KOPT-K1 (cell line): ENCODE results near the gene NFE2L1.
"Not testable (repeated sequence)": the region's sequence is repeated elsewhere in the genome, so short reads cannot be mapped to it uniquely, and the experiment has no call there.

ENCODE experiments used
- H3K27ac ChIP-seq: fragments of 200-600 bp; sonication (generic); 2 replicates; pipeline ENCODE4 v1.5.1; 2016; ENCODE audit warnings: antibody characterized with exemption, mild to moderate bottlenecking, low read depth, low read length; ENCODE audit not compliant: poor library complexity, severe bottlenecking
- H3K36me3 ChIP-seq: fragments of 200-600 bp; sonication (generic); 2 replicates; pipeline ENCODE4 v1.5.1; 2017; ENCODE audit warnings: antibody characterized with exemption, mild to moderate bottlenecking, low read length, moderate library complexity; ENCODE audit not compliant: insufficient read depth
- H3K9me3 ChIP-seq: fragments of 200-600 bp; sonication (generic); 2 replicates; pipeline ENCODE4 v1.5.1; 2017; ENCODE audit warnings: antibody characterized with exemption, low read length, mild to moderate bottlenecking; ENCODE audit not compliant: insufficient read depth, poor library complexity, severe bottlenecking

Gene NFE2L1

GRCh38 chr17:48066192-48066591 is 18.0 kb downstream of the NFE2L1 start:
- Histone ChIP-seq H3K27ac (no peak overlapping the region), H3K36me3 (peaks cover 96% of the 10 kb centered on the region)

GRCh38 chr17:48066656-48067055 is 18.5 kb downstream of the NFE2L1 start:
- Histone ChIP-seq H3K36me3 (peaks cover 96% of the 10 kb centered on the region), H3K27ac (no peak overlapping the region), H3K9me3 (no peaks in the 10 kb centered on the region)

More at GRCh38 chr17:48066192-48066591, 18.0 kb downstream of the NFE2L1 start:
- no peaks in the 10 kb centered on the region for H3K9me3 ChIP-seq

GRCh38 chr17:48067245-48067644 is 19.1 kb downstream of the NFE2L1 start:
- Histone ChIP-seq H3K36me3 (peaks cover 96% of the 10 kb centered on the region), H3K9me3 (no peaks in the 10 kb centered on the region), H3K27ac (no peak overlapping the region)

- H3K27ac ChIP-seq, H3K9me3 ChIP-seq: not testable (repeated sequence)
- H3K36me3 ChIP-seq: peaks cover 96% of the 10 kb centered on the region
These were observed 19.6 kb downstream of the NFE2L1 start for GRCh38 chr17:48067808-48068207.

GRCh38 chr17:48068491-48068961 is 20.4 kb downstream of the NFE2L1 start:
- Histone ChIP-seq H3K27ac (no peak overlapping the region), H3K36me3 (peaks cover 96% of the 10 kb centered on the region), H3K9me3 (no peaks in the 10 kb centered on the region)

DNA sequence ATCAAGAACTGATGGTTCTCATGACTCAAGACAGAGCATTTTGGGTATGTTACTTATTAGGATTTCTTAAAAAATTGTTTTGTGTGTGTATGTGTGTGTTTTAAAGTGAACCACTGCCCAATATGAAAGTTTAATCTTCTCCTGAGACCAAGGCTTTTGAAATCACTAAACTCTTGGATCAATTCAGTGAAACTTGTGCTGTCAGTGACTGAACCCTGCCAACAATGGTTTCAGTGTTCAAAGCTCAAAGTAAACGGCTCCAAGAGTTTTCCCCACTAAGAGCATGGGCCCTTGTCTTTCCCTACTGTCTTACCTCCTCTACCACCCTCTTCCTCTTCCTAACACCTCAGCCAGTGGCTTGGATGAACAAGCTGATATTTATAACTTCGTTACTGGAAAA is 22.0 kb downstream of the NFE2L1 start:
- Histone ChIP-seq H3K27ac (no peak overlapping the region), H3K9me3 (no peaks in the 10 kb centered on the region), H3K36me3 (peaks cover 96% of the 10 kb centered on the region)

DNA sequence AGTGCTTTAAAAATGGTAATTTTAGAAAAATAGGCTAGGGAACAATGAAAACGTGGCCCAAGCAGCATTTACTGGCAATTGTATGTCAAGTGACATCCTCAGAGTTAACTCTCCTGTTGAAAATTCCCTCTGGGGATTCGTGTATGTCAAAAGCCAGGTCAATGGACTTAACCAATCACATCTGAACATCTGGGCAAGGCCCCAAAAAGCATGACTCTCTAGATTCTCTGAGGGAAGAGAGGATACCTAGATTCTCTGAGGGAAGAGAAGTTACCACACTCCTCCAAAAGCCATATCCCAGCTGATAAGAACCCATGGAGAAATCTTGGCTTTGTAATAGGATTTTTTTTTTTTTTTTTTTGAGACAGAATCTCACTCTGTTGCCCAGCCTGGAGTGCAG is 23.5 kb downstream of the NFE2L1 start:
- Histone ChIP-seq H3K27ac (no peak overlapping the region), H3K36me3 (peaks cover 96% of the 10 kb centered on the region)

DNA sequence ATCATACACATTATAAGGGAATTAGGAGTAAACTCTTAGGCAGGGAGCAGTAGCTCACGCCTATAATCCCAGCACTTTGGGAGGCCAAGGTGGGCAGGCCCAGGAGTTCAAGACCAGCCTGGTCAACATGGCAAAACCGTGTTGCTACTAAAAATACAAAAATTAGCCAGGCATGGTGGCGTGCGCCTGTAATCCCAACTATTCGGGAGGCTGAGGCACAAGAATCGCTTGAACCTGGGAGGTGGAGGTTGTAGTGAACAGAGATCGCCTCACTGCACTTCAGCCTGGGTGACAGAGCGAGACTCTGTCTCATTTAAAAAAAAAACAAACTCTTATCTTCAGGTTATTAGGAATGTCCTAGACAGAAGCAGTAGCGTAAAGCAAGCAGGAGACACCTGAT is 24.7 kb downstream of the NFE2L1 start:
- not testable (repeated sequence) for H3K27ac ChIP-seq, H3K9me3 ChIP-seq
- peaks cover 96% of the 10 kb centered on the region for H3K36me3 ChIP-seq

More for the DNA sequence above, 23.5 kb downstream of the NFE2L1 start:
- no peaks in the 10 kb centered on the region for H3K9me3 ChIP-seq

DNA sequence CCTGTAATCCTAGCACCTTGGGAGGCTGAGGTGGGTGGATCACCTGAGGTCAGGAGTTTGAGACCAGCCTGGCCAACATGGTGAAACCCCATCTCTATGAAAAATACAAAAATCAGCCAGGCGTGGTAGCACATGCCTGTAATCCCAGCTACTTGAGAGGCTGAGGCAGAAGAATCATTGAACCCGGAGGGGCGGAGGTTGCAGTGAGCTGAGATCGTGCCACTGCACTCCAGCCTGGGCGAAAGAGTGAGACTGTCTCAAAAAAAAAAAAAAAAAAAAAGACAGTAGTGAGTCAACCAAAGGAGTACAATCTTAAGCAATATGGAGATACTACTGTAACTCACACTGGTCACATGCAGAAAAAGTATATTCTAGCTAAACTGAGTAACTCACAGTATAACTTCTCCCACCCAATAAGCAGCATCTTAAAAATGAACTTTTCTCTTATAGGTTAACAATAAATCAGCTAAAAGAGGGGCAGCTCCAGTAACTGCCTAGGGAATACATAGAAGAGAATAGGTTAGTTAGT is 25.5 kb downstream of the NFE2L1 start:
- not testable (repeated sequence) for H3K9me3 ChIP-seq, H3K27ac ChIP-seq
- H3K36me3 ChIP-seq: peaks cover 88% of the 10 kb centered on the region

DNA sequence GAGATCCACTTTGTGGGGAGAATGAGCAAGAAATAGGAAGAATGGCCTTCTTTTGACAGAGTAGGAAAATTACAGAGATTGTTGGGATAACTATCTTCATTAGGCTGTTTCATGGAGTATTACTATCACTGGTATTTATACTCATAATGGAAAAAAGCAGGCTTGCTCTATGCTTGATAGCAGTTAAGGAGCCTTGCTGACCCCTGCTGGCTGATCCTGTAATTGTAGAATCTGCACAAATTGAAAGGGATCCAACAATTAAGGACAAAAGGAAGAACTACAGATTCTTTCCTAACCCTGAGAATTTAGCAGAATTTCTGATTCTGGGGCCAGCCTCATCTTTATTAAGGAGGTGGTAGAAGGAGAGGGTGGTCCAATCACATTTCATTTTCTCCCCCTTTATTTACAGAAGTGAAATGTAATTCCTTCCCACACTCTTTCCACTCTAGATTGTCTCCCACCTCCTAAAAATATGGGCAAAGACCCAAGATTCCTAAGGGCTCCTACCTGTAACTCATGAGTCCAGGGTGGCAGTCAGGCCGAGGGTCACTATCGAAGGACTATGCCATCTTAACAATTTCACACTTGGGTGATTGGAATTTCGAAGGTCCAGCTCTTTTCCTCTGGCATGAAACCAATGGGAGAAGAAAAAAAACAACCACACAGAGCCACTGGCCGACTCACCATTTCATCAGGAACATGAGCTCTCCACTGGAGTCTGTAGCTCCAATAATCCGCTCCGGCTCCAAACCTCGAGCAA is 26.3 kb downstream of the NFE2L1 start:
- Histone ChIP-seq H3K9me3 (no peaks in the 10 kb centered on the region), H3K27ac (no peak overlapping the region), H3K36me3 (peaks cover 81% of the 10 kb centered on the region)

DNA sequence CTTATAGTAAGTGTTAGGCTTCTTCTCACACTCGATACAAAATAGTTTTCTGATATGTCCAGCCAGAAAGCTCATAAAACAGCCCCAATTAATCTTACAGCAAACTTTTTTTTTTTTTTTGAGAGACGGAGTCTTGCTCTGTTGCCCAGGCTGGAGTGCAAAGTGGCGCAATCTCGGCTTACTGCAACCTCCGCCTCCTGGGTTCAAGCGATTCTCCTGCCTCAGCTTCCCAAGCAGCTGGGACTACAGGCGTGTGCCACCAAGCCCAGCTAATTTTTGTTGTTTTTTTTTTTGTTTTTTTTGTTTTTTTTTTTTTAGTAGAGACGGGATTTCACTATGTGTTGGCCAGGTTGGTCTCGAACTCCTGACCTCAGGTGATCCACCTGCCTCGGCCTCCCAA is 29.0 kb downstream of the NFE2L1 start:
- not testable (repeated sequence) for H3K27ac ChIP-seq, H3K9me3 ChIP-seq
- H3K36me3 ChIP-seq: peaks cover 56% of the 10 kb centered on the region

- H3K27ac ChIP-seq: no peak overlapping the region
- no peaks in the 10 kb centered on the region for H3K9me3 ChIP-seq
- H3K36me3 ChIP-seq: peaks cover 9% of the 10 kb centered on the region
These were observed 33.7 kb downstream of the NFE2L1 start for GRCh38 chr17:48081858-48082257.

- Histone ChIP-seq H3K9me3 (no peaks in the 10 kb centered on the region), H3K27ac (no peak overlapping the region), H3K36me3 (peaks cover 10% of the 10 kb centered on the region; the same call in 1 of the 2 replicates)
These were observed 36.8 kb downstream of the NFE2L1 start for GRCh38 chr17:48084932-48085331.

DNA sequence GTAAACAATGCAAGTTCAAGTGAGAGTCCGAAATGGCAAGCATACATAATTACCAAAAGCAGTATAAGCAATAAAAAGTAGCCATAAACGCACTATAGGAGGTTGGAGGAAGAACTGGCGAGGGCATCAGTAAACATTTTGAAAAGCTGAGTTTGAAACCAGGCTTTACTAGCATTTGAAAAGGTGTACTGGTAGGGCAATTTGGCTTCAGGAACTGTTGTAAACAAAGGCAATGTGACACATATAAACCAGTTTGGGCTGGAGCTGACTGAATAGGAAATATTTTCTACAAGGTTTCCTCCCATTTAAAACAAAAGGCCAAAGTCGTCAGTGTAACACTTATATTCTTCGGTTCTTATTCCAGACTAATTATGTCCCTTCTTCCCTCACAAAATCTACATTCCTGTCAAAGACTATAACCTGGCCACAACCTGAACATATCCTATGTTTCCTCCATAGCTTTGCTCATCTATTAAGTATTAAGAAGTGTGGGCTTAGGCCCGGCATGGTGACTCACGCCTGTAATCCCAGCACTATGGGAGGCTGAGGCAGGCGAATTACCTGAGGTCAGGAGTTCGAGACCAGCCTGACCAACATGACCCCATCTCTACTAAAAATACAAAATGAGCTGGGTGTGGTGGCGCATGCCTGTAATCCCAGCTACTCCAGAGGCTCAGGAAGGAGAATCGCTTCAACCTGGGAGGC is 45.3 kb downstream of the NFE2L1 start:
- H3K9me3 ChIP-seq: no peaks in the 10 kb centered on the region
- peaks cover 75% of the 10 kb centered on the region for H3K36me3 ChIP-seq
- H3K27ac ChIP-seq: no peak overlapping the region

GRCh38 chr17:48095611-48096010 is 47.5 kb downstream of the NFE2L1 start:
- no peak overlapping the region for H3K27ac ChIP-seq
- peaks cover 63% of the 10 kb centered on the region for H3K36me3 ChIP-seq

More at GRCh38 chr17:48095611-48096010, 47.5 kb downstream of the NFE2L1 start:
- no peaks in the 10 kb centered on the region for H3K9me3 ChIP-seq
